K562 (cell line): ENCODE measurements around the gene SLC23A2. TPM values are rescaled to one million over a fixed set of nuclear protein-coding genes. Genes with fewer than 3 reads are reported as not detected.

Source experiments
- ATAC-seq: fragments of 200-7000 bp; cut with Tn5 transposase; 3 replicates; pipeline ENCODE4 v1.9.1; 2020; ENCODE audit warnings: moderate library complexity
- BruUV-seq: library from RNA; stranded (reverse); fragments of 400-500 nt; replicated peaks from 2 replicates; lab custom pipeline; 2021; lab: Mats Ljungman, UMichigan
- CTCF ChIA-PET: fragments of 300-600 bp; formaldehyde crosslinking; extraction: SDS; loops from one replicate; lab custom pipeline; 2021; ENCODE audit warnings: low intra/inter-chr PET ratio; lab: Yijun Ruan, JAX
- POLR2A ChIA-PET: fragments of 300-600, 350-650 bp; sonication (Branson Sonifier 250); formaldehyde crosslinking; extraction: SDS; loops from one replicate; lab custom pipeline; 2021; ENCODE audit warnings: antibody characterized with exemption, inconsistent platforms; lab: Yijun Ruan, JAX
- DNase-seq, 4 experiments: peaks; one replicate each; pipeline versions ENCODE4 v3.0.0 to v3.0.0-alpha.2; 2011 to 2018; ENCODE audit warnings: low spot score in 3 of 4, mixed read lengths in 3 of 4; ENCODE audit errors: extremely low read depth in 1 of 4
- FAIRE-seq: peaks from 2 replicates; lab custom pipeline; 2011; peaks lifted over from hg19 to GRCh38; lab: Jason Lieb, UNC
- H2AFZ ChIP-seq: 2 replicates; pipeline ENCODE4 v1.6.0; 2011; ENCODE audit warnings: low read depth, low read length, control low read depth, inconsistent platforms
- H3K27ac ChIP-seq: fragments of 200-600 bp; 3 replicates; pipeline ENCODE4 v1.8.0; 2011; ENCODE audit warnings: low read depth, mild to moderate bottlenecking, control low read depth, inconsistent platforms, low read length, moderate library complexity, mixed read lengths; ENCODE audit errors: extremely low read depth
- H3K27me3 ChIP-seq, 2 experiments: fragments of 300-600 bp in 1 of 2; 2 replicates in 1 of 2; 3 replicates in 1 of 2; pipeline versions ENCODE4 v1.6.0 to v1.8.0; 2011; ENCODE audit warnings: inconsistent platforms in 2 of 2, low read length in 2 of 2, mild to moderate bottlenecking in 1 of 2, mixed read lengths in 1 of 2, moderate library complexity in 1 of 2; ENCODE audit not compliant: control insufficient read depth in 2 of 2, insufficient read depth in 2 of 2
- H3K36me3 ChIP-seq: fragments of 300-600 bp; 3 replicates; pipeline ENCODE4 v1.8.0; 2011; ENCODE audit warnings: mild to moderate bottlenecking, low read length, inconsistent platforms; ENCODE audit not compliant: control insufficient read depth, insufficient read depth
- H3K4me1 ChIP-seq, 2 experiments: fragments of 200-600 bp in 1 of 2; replicated peaks in 1 of 2; 2 replicates in 1 of 2; 3 replicates in 1 of 2; pipeline versions ENCODE4 v1.5.1 to v1.8.0; 2011; ENCODE audit warnings: inconsistent platforms in 2 of 2, low read length in 2 of 2, mild to moderate bottlenecking in 1 of 2, mixed read lengths in 1 of 2, moderate library complexity in 1 of 2; ENCODE audit not compliant: control insufficient read depth in 2 of 2, insufficient read depth in 2 of 2
- H3K4me2 ChIP-seq: 2 replicates; pipeline ENCODE4 v1.6.1; 2011; ENCODE audit warnings: low read length, control low read depth, inconsistent platforms, mixed read lengths; ENCODE audit not compliant: insufficient read depth
- H3K4me3 ChIP-seq: fragments of 200-600 bp; sonication (generic), shearing (Covaris generic); 2 replicates; pipeline ENCODE4 v1.5.1; 2016; ENCODE audit warnings: control low read depth, inconsistent platforms
- H3K79me2 ChIP-seq: fragments of 200-600 bp; 3 replicates; pipeline ENCODE4 v1.8.0; 2011; ENCODE audit warnings: low read length, inconsistent platforms; ENCODE audit not compliant: control insufficient read depth, insufficient read depth
- H3K9ac ChIP-seq, 2 experiments: 2 replicates each; pipeline versions ENCODE4 v1.6.0 to v1.6.1; 2011; ENCODE audit warnings: low read depth in 2 of 2, low read length in 2 of 2, control low read depth in 1 of 2, inconsistent platforms in 1 of 2, mild to moderate bottlenecking in 1 of 2, mixed read lengths in 1 of 2; ENCODE audit not compliant: insufficient read depth in 1 of 2
- H3K9me1 ChIP-seq: one replicate; pipeline ENCODE4 v1.6.0; 2011; ENCODE audit warnings: inconsistent platforms, mild to moderate bottlenecking, low read length, moderate library complexity; ENCODE audit not compliant: control insufficient read depth, insufficient read depth
- H3K9me3 ChIP-seq: replicated peaks from 2 replicates; pipeline ENCODE4 v1.5.1; 2011; ENCODE audit warnings: low read depth, low read length, inconsistent platforms; ENCODE audit not compliant: control insufficient read depth, insufficient read depth
- H4K20me1 ChIP-seq: replicated peaks from 2 replicates; pipeline ENCODE4 v1.6.1; 2011; ENCODE audit warnings: low read length, inconsistent platforms, mixed read lengths; ENCODE audit not compliant: control insufficient read depth, insufficient read depth
- CAMTA2 ChIP-seq: fragments of 250-450 bp; sonication (Bioruptor Pico); conservative IDR thresholded peaks from 2 replicates; pipeline ENCODE4 v1.5.1; 2022
- GATA2 ChIP-seq: sonication (generic); formaldehyde crosslinking; IDR thresholded peaks from 2 replicates; pipeline ENCODE4 v1.4.0; 2020; ENCODE audit warnings: mild to moderate bottlenecking, missing genetic modification reagents
- GTF2A2 ChIP-seq: IDR thresholded peaks from 2 replicates; pipeline ENCODE4 v1.6.1; 2016; ENCODE audit warnings: mild to moderate bottlenecking, missing genetic modification characterization, missing compliant biosample characterization
- MCM5 ChIP-seq: fragments of 450-650 bp; IDR thresholded peaks from 2 replicates; pipeline ENCODE4 v1.6.1; 2016; ENCODE audit warnings: low read depth
- MEF2D ChIP-seq: conservative IDR thresholded peaks from 2 replicates; pipeline ENCODE4 v1.6.1; 2016; ENCODE audit warnings: low read depth, missing genetic modification characterization, missing compliant biosample characterization
- MXD1 ChIP-seq: fragments of 250-450 bp; sonication (Bioruptor Pico); IDR thresholded peaks from 2 replicates; pipeline ENCODE4 v1.8.0; 2021; ENCODE audit warnings: borderline replicate concordance, mild to moderate bottlenecking, moderate library complexity; ENCODE audit not compliant: poor library complexity, severe bottlenecking
- NCOA6 ChIP-seq: fragments of 450-650 bp; IDR thresholded peaks from 2 replicates; pipeline ENCODE4 v1.6.1; 2017; ENCODE audit warnings: mild to moderate bottlenecking
- NR2F6 ChIP-seq: fragments of 450-650 bp; formaldehyde crosslinking; IDR thresholded peaks from 2 replicates; pipeline ENCODE4 v1.4.0; 2020; ENCODE audit warnings: mild to moderate bottlenecking
- POLR3A ChIP-seq: IDR thresholded peaks from 2 replicates; pipeline ENCODE4 v1.6.1; 2011; ENCODE audit warnings: borderline replicate concordance, mild to moderate bottlenecking, moderate library complexity; ENCODE audit not compliant: insufficient read length, insufficient read depth; ENCODE audit errors: extremely low read depth
- RFX5 ChIP-seq: IDR thresholded peaks from 2 replicates; pipeline ENCODE4 v1.6.1; 2011; ENCODE audit warnings: low read depth, mild to moderate bottlenecking, improper control_type of control experiment, low read length
- SMAD2 ChIP-seq: fragments of 150-350 bp; IDR thresholded peaks from 2 replicates; pipeline ENCODE4 v1.6.1; 2014; ENCODE audit warnings: low read depth, mild to moderate bottlenecking, low read length
- ZNF274 ChIP-seq: IDR thresholded peaks from 2 replicates; pipeline ENCODE4 v1.6.1; 2011; ENCODE audit warnings: low read depth, mild to moderate bottlenecking, low read length, moderate library complexity, borderline replicate concordance
- ZNF384 ChIP-seq: IDR thresholded peaks from 2 replicates; pipeline ENCODE4 v1.6.1; 2012; ENCODE audit warnings: low read depth, low read length, improper control_type of control experiment
- ZNF589 ChIP-seq: fragments of 200-800 bp; sonication (Bioruptor generic); IDR thresholded peaks from 2 replicates; pipeline ENCODE4 v1.6.1; 2016; ENCODE audit warnings: low read depth, missing genetic modification characterization, missing compliant biosample characterization
- WGBS: fragments of 100-300 bp; shearing (Covaris generic); methylation state at CpG from one replicate; pipeline ENCODE4 v1.1.6; 2016; ENCODE audit warnings: low coverage, mixed read lengths; ENCODE audit not compliant: insufficient coverage; ENCODE audit errors: missing lambda C conversion rate; 5-methylcytosine and 5-hydroxymethylcytosine counted together
- in situ Hi-C: fragments of 300-500 bp; cut with MboI; formaldehyde crosslinking; loops from 4 replicates; pipeline ENCODE4 v1.15.0; 2018; ENCODE audit warnings: inconsistent platforms, mixed read lengths
- intact Hi-C: fragments of 100-400 bp; cut with micrococcal nuclease; formaldehyde crosslinking; loops from 2 replicates; pipeline ENCODE4 v1.14.2; 2022
- polyA plus RNA-seq, 8 experiments: library from polyadenylated mRNA; depleted of rRNA in 4 of 8; stranded (reverse) in 5 of 8; unstranded in 3 of 8; fragments of >200 nt; fragmentation: Nextera tagmentation in 2 of 8; fragmentation: Illumina TruSeq in 1 of 8; extraction: Ambion mirVana in 2 of 8; extraction: Trizol in 1 of 8; gene quantifications; 2 replicates each; pipeline versions ENCODE4 v1.2.1 to v1.2.3, GENCODE V29; 2011 to 2014; ENCODE audit warnings: inconsistent platforms in 1 of 8, missing spikeins in 1 of 8
- total RNA-seq, 7 experiments: library from RNA; depleted of rRNA in 6 of 7; stranded (reverse); fragments of >200 nt in 6 of 7; fragmentation: Illumina TruSeq in 2 of 7; extraction: Trizol in 2 of 7; gene quantifications; 2 replicates each; pipeline versions ENCODE4 v1.2.1 to v1.2.3, GENCODE V29; 2011 to 2021; ENCODE audit warnings: low replicate concordance in 1 of 7

The SLC23A2 gene
- total and polyA plus RNA-seq, 9 of the 15 experiments (the other 6 are each of a cell fraction or from before 2014, with no cell fraction given) = 0.39 to 6.7 (median 3.2) TPM

- Histone ChIP-seq H3K27ac (no peak overlapping the region), H3K9me1 (no peaks in the 10 kb centered on the region), H3K9ac (no peak overlapping the region), H2AFZ (no peak overlapping the region), H3K9me3 (no peaks in the 10 kb centered on the region), H3K27me3 (no peaks in the 10 kb centered on the region), H3K4me3 (no peak overlapping the region), H3K79me2 (no peaks in the 10 kb centered on the region), H4K20me1 (no peaks in the 10 kb centered on the region), H3K4me1 (no peaks in the 10 kb centered on the region), H3K36me3 (0 out of 3 replicates have a peak, but pooled peaks cover 2% of the 10 kb centered on the region), H3K4me2 (no peak overlapping the region)
- WGBS = 50% methylated on average over 4 of the region's 5 CpGs
- no TSS peak for BruUV-seq
- intact Hi-C loops = no loop called here
- POLR2A ChIA-PET = interaction anchor here (0.6 kb wide), 1 partner anchor 271 kb away, joined by 3 read pairs; no protein-coding TSS in a partner anchor
- CTCF ChIA-PET = no interaction called here
- no peak for ATAC-seq
- no peak for DNase-seq
- no peak for FAIRE-seq
- TF ChIP-seq GTF2A2 (tag) (no peak), GATA2 (no peak), MCM5 (no peak), POLR3A (no peak), ZNF384 (no peak), MXD1 (CRISPR knock-in tag) (no peak), CAMTA2 (CRISPR knock-in tag) (no peak), SMAD2 (no peak), MEF2D (tag) (no peak), NCOA6 (no peak), NR2F6 (no peak), ZNF274 (no peak), ZNF589 (CRISPR knock-in tag) (no peak), RFX5 (no peak)
- in situ Hi-C loops = no loop called here
Observed at GRCh38 chr20:4880051-4880450, 121.3 kb downstream of the SLC23A2 start.
